Kidney (tissue), 14 donors: ENCODE measurements around the gene F7. TPM values are rescaled to one million over a fixed set of nuclear protein-coding genes. Genes with fewer than 3 reads are reported as not detected.

ENCODE experiments used
- DNase-seq, 5 donors: peaks; one replicate each; pipeline ENCODE4 v3.0.0-alpha.2; 2013 to 2020
- FAIRE-seq: peaks from 2 replicates; lab custom pipeline; 2012; peaks lifted over from hg19 to GRCh38; lab: Jason Lieb, UNC
- H3K27ac ChIP-seq, 2 donors: one replicate each; pipeline ENCODE4 v1.7.0; 2013; ENCODE audit warnings: low read depth in 2 of 2, low read length in 2 of 2, inconsistent platforms in 1 of 2
- H3K27me3 ChIP-seq: one replicate; pipeline ENCODE4 v1.7.1; 2013; ENCODE audit warnings: low read length, inconsistent platforms; ENCODE audit not compliant: control insufficient read depth, insufficient read depth
- H3K36me3 ChIP-seq, 3 donors: one replicate each; pipeline versions ENCODE4 v1.7.0 to v1.7.1; 2013; ENCODE audit warnings: low read length in 3 of 3, control low read depth in 1 of 3, inconsistent platforms in 1 of 3; ENCODE audit not compliant: insufficient read depth in 3 of 3, control insufficient read depth in 2 of 3
- H3K4me1 ChIP-seq, 3 donors: one replicate each; pipeline versions ENCODE4 v1.7.0 to v1.7.1; 2013; ENCODE audit warnings: low read length in 3 of 3, inconsistent platforms in 1 of 3, low read depth in 1 of 3; ENCODE audit not compliant: control insufficient read depth in 2 of 3, insufficient read depth in 2 of 3
- H3K4me3 ChIP-seq, 3 donors: one replicate each; pipeline versions ENCODE4 v1.7.0 to v1.8.1; 2013; ENCODE audit warnings: low read length in 3 of 3, control low read depth in 1 of 3, inconsistent platforms in 1 of 3
- H3K9ac ChIP-seq, 3 donors: one replicate each; pipeline versions ENCODE4 v1.7.0 to v1.7.1; 2013; ENCODE audit warnings: low read length in 3 of 3, control low read depth in 1 of 3, inconsistent platforms in 1 of 3
- H3K9me3 ChIP-seq, 3 donors: one replicate each; pipeline versions ENCODE4 v1.7.0 to v1.7.1; 2013; ENCODE audit warnings: low read length in 3 of 3, control low read depth in 1 of 3, inconsistent platforms in 1 of 3; ENCODE audit not compliant: control insufficient read depth in 2 of 3, insufficient read depth in 1 of 3
- intact Hi-C: fragments of 100-400 bp; cut with DNase I; formaldehyde crosslinking; loops from one replicate; pipeline ENCODE4 v1.11.1; 2022
- polyA plus RNA-seq: library from polyadenylated mRNA; stranded (reverse); fragments of 350-450 nt; fragmentation: Illumina TruSeq; extraction: RNeasy Lipid Tissue Mini Kit (QIAGEN cat#74804); gene quantifications from one replicate; pipeline ENCODE4 v1.2.3, GENCODE V29; 2014; ENCODE audit warnings: low read depth, low replicate concordance; ENCODE audit not compliant: insufficient read depth
- total RNA-seq: library from RNA; stranded (reverse); fragmentation: NEBNext Ultra II Directional; extraction: Animal tissue kit (Norgen Biotek cat#: 25700); gene quantifications from one replicate; pipeline ENCODE4 v1.2.1, GENCODE V29; 2021
- TF ChIP-seq, protein P1 (sequence below): IDR thresholded peaks from 3 replicates; pipeline ENCODE4 v1.5.1; 2012; ENCODE audit warnings: mild to moderate bottlenecking, moderate library complexity, borderline replicate concordance; ENCODE audit not compliant: insufficient read depth; ENCODE audit errors: extremely low read depth
- donor health status: control.
- donor health status: control.
- donor health status: control.
- donor health status: control.
- donor health status: control.
- donor health status: DM: yes; HTN: yes; CAD: no.
- donor health status: Normal renal cell carcinoma (clear cell type).

F7 gene
- total and polyA plus RNA-seq, 2 donors from 2014 or later = 0.16 to 0.52 TPM

DNA sequence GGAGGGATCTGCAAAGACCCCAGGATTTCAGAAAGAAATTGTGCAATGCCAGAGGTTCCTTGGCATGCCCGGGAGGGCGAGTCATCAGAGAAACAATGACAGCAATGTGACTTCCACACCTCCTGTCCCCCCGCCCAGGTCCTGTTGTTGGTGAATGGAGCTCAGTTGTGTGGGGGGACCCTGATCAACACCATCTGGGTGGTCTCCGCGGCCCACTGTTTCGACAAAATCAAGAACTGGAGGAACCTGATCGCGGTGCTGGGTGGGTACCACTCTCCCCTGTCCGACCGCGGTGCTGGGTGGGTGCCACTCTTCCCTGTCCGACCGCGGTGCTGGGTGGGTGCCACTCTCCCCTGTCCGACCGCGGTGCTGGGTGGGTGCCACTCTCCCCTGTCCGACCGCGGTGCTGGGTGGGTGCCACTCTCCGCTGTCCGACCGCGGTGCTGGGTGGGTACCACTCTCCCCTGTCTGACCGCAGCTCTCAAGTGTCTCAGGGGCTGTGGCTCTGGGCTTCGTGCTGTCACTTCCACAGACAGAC, 11.8 kb downstream of the F7 start:
- no peak overlapping the region for H3K9ac ChIP-seq
- H3K4me1 ChIP-seq = no peaks in the 10 kb centered on the region
- H3K27me3 ChIP-seq = no peaks in the 10 kb centered on the region
- DNase-seq (peak in 2 of 5 donors; percentile 22 to 52), FAIRE-seq (no peak)
- H3K9me3 ChIP-seq = no peaks in the 10 kb centered on the region
- no peaks in the 10 kb centered on the region for H3K36me3 ChIP-seq
- TF ChIP-seq, protein P1, sequence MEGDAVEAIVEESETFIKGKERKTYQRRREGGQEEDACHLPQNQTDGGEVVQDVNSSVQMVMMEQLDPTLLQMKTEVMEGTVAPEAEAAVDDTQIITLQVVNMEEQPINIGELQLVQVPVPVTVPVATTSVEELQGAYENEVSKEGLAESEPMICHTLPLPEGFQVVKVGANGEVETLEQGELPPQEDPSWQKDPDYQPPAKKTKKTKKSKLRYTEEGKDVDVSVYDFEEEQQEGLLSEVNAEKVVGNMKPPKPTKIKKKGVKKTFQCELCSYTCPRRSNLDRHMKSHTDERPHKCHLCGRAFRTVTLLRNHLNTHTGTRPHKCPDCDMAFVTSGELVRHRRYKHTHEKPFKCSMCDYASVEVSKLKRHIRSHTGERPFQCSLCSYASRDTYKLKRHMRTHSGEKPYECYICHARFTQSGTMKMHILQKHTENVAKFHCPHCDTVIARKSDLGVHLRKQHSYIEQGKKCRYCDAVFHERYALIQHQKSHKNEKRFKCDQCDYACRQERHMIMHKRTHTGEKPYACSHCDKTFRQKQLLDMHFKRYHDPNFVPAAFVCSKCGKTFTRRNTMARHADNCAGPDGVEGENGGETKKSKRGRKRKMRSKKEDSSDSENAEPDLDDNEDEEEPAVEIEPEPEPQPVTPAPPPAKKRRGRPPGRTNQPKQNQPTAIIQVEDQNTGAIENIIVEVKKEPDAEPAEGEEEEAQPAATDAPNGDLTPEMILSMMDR = no peak
- H3K27ac ChIP-seq = no peak overlapping the region
- intact Hi-C loops = no loop called here
- H3K4me3 ChIP-seq = no peak overlapping the region

- no peak for FAIRE-seq
- H3K27me3 ChIP-seq = no peaks in the 10 kb centered on the region
- intact Hi-C loops = no loop called here
Observed at GRCh38 chr13:113117911-113118260, 12.3 kb downstream of the F7 start.

GRCh38 chr13:113118261-113119021, 12.8 kb downstream of the F7 start:
- no peak overlapping the region for H3K27ac ChIP-seq
- H3K9me3 ChIP-seq = no peaks in the 10 kb centered on the region
- DNase-seq (peak in 3 of 5 donors; percentile 5 to 71 (median 27)), FAIRE-seq (no peak)
- no peak overlapping the region for H3K4me3 ChIP-seq
- H3K36me3 ChIP-seq = no peaks in the 10 kb centered on the region
- intact Hi-C loops = no loop called here
- no peaks in the 10 kb centered on the region for H3K27me3 ChIP-seq
- H3K9ac ChIP-seq = no peak overlapping the region
- H3K4me1 ChIP-seq = peaks cover 0 to 3% (median 0%) of the 10 kb centered on the region in 3 donors
- TF ChIP-seq, protein P1 = no peak

More at GRCh38 chr13:113117911-113118260, 12.3 kb downstream of the F7 start:
- TF ChIP-seq, protein P1 = no peak
- peak in 2 of 5 donors; percentile 5 to 27 for DNase-seq
- no peak overlapping the region for H3K4me3 ChIP-seq
- H3K9ac ChIP-seq = no peak overlapping the region
- no peak overlapping the region for H3K27ac ChIP-seq
- no peaks in the 10 kb centered on the region for H3K36me3 ChIP-seq
- H3K4me1 ChIP-seq = peaks cover 0 to under 1% (median 0%) of the 10 kb centered on the region in 3 donors
- H3K9me3 ChIP-seq = no peaks in the 10 kb centered on the region
